ENCODE data around the gene BEGAIN.

Gene BEGAIN

DNA sequence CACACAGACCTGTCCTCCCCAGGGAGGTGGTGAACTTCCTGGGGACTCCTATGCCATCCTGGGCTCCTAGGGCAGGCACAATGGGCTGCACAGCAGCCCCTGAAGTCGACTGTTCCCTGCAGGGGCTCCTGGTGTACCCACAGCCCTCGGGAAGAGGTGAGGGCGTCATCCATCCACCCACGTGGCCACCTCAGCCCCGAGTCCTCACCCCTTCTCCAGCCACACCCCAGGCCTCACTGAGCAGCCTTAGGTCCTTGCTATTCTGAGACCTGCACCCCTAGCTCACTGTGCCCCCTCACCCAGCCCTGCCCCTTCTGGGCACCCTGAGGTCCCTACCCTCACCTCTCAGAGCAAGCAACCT lies 38.9 kb downstream of the BEGAIN start:
- DNase-seq: no peak

DNA sequence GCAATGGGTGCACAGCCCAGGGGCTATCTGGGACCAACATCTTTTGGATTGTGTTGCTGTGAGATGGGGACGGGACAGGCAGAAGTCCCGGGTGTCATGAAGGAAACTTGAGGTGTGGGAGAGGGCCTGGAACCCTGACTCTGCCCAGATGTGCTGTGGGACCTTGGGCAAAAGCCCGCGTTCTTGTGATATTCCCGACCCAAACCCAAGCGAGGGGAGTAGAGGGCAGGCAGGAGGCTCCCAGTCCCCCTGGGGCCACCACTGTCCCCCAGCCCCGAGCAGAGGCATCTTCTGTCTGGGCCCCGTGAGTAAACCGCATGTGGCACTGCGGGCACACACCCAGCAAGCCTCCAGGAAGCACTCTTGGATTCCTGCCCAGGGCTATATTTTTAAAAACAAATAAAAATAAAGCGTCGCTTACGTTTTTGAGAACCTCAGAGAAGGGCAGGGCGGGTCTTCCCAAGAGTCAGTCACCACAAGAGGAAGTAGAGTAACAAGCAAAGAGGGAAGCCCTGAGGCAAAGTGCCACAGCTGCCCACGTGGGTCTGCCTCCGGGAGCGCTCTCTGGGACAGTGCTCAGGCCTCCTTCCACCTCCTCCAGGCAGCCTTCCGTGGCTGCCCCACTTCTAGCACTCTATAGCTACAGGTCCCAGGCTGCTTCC lies 39.5 kb downstream of the BEGAIN start:
- peak; percentile 23 for DNase-seq

DNA sequence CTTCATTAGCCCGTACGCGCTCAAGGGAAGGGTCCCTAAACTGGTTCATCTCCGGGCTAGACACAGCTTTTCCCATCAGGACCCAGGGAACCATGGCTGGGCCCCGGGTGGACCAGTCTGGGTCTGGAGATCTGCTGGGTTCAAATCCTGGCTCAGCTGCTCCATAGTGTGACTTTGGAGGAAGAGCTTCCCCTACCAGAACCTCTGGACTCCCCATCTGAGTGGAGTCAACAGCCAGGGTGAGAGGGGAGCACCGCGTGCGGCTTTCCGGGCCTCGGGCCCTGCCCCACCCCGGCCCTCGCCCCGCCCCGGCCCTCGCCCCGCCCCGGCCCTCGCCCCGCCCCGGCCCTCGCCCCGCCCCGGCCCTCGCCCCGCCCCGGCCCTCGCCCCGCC lies 41.2 kb downstream of the BEGAIN start:
- DNase-seq: no peak

DNA sequence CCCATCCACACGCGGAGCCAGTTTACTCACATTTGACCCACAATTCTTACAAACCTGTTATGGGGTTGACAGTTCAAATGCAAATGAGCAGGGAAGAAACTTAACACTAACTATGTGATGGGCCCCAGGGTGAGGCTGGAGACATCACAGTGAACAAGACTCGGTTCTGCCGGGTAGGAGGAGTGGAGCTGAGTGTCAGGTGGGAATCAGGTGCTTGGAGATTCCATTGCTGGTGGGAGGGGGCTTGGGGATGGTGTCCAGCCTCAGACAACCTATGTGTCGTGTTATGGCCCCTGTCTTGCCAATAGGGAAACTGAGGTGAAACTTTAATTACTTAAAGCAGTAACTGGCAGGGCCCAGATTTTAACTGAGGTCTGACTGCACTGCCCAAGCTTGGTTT lies 41.9 kb downstream of the BEGAIN start:
- no peak for DNase-seq

DNA sequence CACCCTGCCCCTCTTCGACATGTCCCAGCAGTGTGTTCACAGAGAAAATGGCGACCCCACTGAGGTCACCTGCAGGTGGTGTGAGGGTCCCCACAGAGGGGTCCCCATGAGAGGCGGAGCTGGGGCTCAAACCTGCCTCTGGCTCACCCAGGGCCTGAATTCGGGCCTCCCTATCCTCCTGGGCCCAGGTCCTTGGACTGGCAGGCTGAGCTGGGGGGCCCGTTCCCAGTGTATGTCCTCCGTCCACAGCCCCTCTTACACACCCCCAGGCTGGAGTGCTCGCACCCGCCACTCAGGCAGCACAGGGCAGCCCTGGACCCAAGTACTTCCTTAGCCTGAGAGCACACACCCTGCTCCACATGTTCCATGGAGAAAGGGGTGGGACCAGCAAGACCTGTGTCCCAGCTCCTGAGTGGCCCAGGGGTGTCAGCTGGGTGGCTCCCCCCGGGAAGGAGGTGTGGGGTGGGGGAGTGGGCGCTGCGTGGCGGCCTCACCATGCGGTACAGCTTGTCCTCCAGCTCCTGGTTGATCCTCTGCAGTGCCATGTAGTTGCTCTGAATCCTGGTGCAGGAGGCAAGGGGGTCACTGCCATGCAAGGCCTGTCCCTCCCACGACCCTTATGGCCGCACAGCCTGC lies 42.6 kb downstream of the BEGAIN start:
- no peak for DNase-seq

DNA sequence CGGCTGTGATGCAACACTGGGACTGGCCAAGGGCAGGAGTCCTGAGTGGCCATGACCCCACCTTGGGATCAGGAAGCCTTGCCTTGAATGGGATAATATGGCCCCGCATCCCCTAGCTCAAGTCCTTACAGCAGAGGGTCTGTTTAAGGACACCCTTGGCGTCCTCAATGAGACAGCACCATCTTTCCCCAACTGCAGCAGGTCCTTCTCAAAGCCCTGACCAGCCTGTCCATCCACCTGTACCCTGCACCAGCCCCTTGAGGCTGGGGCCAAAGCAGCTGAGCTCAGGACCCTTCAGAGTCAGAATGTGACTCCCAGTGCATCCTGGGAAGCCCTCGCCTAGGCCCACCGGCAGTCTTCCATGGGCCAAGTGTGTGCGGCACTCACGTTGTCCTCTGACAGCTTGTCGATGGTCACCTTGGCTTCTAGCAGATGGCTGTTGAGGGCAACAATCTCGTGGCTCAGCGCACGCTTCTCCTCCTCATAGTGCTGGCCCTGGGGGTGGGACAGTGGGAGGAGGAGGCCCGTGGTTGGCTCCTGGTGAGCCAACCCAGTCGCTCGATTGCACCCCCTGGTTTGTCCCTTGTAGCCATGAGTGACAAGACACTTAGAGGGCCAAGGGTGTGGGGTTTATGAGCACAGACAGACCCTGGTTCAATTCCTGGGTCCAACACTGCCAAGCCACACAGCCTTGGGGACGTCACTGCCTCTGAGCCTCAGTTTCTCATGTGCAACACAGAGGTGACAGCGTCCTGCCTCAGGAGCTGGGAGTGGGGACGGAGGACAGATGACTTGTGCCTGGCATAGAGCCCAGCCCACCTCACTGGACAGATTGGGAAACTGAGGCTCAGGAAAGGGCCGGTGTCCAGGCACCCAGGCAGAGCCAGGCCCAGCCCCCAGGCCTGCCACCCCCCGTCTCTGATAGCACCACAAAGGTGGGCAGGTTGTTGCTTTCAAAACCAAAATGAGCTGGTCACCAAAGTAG lies 43.5 kb downstream of the BEGAIN start:
- DNase-seq: no peak

DNA sequence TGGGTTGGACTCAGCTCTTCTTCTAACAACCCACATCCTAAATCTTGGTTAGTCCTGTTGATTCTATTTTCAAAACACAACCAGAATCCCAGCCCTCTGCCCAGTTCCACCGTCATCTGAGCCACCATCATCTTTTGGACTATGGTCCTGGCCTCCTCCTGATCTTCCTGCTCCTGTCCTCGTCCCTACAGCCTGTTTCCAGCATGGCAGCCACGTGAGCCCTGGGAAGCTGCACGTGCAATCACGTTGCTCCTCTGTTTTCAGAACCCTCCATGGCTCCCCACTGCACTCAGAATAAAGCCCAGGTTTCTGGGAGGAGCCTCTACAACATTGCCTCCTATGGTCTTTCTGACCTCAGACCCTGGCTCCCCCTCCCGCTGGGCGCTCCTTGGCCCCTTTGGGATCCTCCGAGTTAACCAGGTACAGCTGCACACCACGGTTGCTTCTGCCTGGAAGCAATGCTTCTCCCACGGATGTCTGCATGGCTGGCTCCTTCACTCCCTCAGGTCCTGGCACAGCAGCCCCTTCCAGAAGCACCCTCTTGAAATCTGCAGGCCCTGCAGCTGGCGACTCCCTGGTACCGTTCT lies 44.5 kb downstream of the BEGAIN start:
- DNase-seq: no peak

DNA sequence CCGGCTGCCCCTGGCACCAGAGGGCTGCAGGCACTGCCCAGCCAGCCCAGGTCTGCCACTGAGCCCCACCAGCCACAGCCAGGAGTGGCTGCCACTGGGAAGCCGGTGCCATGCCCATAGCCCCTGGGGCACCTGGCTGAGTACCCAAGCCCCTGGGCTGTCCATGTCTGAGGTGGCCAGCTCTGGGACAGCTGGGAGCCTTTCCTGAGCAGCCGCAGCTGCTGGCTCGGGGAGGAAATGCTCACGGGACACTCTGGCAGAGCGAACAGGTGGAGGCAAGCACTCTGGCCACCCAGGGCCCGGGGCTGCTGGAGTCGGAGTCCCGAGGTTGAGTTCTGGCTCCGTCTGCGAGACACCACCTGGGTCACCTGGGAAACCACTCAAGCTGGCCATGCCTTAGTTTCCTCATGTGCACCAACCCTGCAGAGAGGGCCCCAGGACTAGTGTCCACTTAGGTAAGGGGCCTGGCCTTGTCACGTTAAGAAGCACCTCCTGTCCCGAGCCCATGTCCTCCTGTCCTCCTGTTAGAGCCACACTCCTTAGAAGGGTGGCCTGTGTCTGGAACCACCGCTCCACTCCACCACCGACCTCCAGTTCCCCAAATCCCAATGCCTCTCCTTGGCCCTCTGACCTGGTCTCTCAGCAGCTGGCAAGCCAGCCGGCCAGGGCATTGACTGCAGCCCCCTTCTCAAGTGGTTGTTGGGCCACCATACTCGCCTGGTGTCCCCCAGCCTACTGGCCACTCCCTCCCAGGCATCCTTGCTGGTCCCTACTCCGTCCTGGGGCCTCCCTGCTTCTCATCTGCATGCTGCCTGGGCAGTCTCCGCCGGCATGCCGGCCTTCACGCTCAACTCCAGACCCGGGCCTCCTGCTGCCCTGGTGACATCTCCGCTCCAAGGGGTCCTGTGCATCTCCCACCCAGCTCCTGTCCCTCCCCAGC lies 45.3 kb downstream of the BEGAIN start:
- no peak for DNase-seq

DNA sequence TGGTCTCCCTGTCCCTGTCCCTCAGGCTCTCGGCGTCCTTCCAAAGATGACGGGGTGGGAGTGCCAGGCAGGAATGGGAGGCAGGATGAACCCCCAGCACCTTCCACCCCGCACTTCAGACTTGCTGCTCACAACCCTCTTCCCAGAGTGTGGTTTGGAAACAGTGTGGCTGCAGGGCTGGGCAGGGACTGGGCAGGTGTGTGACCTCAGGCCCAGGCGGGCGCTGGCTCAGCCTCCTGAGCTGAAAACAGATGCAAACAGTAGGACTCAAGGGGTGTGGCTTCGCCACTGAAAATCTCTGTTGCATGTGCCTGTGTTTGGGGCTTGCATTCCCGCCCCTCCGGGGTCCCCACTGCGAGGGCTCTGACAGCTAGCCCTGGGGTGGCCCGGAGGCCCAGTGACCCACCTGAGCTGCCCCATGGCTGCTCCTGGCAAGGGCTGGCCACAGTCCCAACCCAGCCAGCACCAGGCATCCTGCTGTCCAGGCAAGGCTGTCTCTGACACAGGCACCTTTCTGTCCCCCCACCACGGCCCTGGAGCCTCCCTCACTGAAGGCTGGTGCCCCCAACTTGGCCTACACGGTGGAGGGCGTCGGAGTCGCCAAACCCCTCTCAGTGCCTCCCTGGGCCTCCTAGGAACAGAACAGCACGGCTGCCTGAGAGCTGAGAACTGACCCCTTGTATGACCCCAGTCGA lies 46.1 kb downstream of the BEGAIN start:
- DNase-seq: no peak

DNA sequence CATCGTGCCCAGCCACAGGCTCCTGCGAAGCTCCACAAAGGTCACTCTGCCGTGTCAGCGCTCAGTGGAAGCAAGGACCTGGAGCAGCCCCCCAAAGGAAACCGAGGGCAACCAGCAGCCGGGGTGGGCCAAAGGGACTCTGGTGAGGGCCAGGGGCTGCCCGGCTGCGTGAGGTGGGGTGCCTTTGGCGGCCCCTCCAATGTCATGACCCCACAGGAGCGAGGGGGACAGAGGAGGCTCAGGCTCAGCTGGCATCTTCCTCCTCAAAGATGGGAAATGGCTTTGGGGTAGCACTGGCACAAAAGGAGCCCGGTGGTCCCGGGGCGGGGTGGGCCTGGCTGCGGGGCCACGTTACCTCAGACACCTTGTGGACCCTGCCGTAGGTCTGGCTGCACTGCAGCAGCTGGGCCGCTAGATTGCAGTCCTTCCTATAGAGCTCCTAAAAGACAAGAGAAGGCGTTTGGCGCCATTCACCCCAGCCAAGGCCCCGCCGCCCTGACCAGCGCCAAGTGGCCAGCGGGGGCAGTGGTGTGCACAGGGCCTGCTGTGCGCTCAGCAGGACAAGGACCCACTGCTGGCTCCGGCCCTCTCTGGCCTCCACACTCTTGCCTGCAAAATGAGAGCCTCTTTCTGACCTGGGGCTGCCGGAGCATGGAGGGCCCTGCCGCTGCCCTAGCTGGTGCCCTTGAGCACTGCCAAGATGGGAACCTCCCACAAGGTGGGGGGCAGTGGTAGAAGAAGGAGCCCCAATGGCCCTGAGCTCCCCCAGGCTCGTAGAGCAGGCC lies 46.9 kb downstream of the BEGAIN start:
- no peak for DNase-seq

DNA sequence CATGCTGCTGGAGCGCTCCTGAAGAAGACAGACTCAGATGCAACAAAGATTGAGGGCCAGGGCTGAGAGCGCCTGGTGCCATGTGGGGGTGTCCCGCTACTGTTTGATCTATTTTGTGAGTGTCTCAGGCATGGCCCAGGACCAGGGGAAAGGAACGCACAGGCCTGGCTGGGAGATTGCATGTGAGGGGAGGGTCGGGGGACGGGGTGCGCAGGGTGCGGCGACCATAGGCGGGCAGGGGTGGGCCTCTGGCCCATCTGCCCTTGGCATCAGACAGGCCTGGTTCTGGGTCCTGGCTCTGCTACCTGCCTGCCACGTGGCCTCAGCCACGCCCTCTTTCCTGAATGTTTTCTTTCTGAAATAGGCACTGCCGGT lies 47.5 kb downstream of the BEGAIN start:
- DNase-seq: no peak

DNA sequence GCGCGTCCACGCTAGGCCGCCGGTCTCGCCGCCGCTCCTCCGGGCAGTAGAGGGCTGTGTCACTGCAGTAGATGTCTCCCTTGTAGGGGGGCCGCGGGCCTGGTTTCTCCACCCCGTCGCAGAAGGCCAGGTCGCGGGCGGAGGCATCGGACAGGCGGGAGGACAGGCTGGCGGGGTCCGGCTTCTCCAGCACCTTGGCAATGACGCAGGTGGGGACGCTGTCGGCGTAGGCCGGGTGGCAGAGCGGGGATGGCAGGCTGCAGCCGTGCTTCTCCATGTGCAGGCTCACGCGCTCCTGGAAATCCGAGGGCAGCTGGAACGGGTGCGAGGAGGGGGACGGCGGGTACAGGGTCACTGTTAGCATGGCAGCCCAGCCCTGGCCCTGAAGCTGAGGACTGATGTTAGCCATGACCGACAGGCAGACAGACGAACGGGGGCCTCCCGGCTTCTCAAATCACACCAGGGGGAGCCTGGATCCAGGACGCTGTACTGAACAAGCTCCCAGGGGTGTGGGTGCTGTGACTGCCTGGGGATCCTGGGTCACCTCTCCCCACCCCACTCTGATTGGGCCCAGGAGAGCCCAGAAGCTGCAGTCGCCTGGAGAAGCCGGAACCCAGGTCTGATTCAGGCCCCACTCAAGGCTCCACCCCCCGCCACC lies 48.1 kb downstream of the BEGAIN start:
- no peak for DNase-seq

DNA sequence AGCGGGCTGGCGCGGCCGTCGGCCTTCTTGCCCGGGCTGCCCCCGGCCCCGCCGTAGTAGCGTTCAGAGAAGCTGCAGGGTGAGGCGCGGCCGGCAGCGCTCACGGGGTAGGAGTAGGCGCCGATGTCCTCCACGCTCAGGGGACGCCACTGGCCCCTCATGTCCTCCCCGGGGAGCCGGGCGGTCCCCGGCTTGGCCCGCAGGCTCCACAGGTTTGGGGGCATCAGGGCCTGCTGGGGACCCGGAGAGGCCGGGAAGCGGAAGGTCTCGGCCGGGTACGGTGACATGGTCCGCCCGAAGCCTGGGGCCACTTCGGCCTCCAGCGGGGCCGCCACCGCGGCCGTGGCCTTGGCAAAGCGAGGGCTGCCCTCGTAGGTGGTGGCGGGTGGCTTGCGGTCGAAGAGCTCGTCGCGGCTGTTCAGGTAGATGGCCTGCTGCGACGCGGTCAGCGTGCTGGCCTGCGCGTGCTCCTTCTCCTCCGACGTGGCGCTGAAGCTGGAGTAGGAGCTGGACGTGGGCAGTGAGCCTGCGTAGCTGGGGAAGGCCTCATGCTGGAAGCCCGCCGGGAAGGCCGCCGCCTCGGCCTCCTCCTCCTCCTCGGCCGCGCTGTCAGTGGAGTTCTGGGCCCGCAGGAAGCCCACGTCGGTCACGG lies 48.7 kb downstream of the BEGAIN start:
- no peak for DNase-seq

DNA sequence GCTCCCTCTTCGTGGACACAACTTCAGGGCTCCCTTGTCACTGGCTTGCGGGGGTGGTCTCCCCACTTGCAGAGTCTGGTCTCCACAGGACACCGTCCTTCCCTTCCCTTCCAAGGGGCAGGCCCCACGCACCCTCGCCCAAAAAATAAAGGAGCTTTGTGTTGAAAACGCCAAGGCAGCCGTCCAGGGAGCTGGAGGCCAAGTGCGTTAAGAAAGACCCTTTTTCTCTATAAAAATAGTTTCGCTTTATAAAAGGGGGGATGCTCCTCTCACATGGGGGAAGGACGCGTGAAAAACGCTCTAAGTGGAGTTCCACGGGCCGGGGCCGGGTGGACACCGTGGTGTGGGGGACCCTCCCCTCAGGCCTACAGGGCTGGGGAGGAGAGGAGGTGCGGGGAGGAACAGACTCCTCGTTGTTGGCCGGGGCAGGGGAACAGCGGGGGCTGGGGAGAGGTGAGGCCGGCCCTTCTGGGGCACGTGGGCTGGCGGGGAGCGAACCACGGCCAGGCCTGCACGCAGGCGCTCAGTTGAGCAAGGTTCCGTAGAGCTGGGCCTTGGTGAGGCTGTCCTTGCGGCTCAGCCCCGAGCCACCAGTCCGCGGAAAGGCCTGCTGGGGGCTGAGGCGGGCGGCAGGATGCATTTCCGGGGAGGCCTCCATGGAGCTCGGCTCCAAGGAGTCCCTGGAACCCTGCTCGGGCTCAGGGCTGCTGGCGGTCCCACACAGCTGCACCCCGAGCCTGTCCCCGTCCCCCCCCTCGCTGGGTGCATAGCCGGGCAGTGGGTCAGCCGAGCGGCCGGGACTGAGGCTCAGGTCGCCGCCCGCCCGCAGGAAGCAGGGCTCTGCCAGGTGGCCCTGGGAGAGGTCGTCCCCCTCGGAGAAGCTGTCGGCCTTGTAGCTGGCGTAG lies 49.5 kb downstream of the BEGAIN start:
- no peak for DNase-seq

DNA sequence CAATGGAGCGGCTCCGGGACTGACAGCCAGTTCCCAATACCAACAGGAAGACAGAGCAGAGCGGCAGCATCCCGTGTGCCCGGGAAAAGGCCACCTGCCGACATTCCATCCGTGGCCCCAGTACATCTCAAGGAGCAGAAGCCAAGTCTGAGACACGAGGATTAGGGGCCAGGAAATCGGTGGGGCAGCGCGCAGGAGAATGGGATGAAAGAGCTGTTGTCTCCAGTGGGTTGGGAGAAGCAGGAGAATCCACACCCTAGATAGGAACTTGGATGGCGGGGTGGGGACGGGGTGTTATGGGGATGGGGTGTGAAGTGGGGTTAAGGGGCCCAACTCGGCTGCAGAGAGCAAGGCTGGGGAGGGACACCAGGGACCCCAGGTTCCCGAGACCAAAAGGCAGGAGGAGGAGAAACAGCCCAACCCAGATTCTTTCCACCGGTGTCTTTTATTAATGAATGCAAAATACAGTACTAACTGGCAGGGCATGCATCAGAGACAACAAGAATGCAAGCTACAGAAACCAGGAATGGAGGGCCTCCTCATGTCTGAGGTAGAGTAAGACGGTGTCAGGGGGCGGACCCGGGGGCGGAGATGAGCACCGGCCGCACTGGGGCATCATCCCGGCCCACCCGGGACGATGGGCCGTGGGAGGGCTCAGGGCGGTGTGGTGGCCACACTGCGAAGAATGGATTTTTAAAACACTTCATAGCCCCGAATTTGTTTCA lies 50.3 kb downstream of the BEGAIN start:
- DNase-seq: no peak

DNA sequence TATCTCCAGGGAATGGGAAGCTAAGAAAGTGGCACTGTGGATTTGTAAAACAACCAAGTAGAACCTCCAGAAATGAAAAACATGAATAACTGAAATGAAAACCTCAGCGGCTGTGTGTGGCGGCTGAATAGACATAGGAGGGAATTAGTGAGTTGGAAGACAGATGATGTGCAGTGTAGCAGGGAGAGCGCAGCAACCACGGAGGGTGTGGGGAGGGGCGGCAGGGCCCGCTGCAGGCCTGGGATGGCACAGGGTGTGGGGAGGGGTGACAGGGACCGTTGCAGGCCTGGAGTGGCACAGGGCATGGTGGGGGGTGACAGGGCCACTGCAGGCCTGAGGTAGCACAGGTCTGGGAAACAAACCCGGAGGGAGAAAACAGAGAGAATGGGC lies 51.1 kb downstream of the BEGAIN start:
- DNase-seq: no peak

DNA sequence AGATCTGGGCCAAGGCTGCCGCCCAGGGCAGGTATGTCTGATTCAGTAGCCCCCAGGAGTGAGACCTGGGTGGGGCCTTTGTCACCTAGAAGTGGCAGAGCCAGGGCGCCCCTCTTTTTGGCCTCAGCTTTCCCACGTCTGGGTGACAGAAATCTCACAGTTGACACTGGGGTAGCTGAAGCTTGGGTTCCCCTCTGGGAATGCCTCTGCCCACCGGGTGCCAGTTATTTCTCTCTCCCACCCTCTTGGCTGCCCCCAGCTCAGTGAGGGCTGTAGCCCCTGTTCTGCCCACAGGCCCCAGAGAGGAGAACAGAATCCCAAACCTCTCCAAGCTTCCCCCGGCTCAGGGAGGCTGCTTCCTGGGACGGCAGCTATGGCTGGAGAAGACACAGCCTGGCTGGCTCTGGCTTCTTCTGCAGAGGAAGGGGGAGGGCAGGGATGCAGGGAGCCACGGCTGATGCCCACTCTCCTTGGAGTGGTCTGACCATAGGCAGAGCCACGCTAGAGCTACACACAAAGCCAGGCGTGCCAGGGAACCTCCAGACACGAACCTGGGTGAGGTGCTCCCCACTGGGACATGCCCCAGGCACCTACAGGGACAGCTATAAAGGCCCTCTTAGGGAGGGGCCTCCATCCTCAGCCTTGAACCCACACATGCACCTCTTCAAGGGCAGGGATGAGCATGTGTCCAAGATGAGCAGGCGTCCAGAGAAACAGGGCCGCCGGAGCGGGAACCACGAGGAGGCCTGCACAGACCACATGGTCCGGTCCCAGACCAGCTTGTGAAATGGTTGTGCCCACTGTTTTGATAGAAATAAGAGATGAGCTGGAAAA lies 51.7 kb downstream of the BEGAIN start:
- no peak for DNase-seq

Data from CD4-positive, alpha-beta T cell treated with Interleukin-17A for 4 hours (primary cell).